BJ (cell line): ENCODE results near the gene CENATAC. TPM values are rescaled to one million over a fixed set of nuclear protein-coding genes. Genes with fewer than 3 reads are reported as not detected.

ENCODE experiments used
- CTCF ChIA-PET: fragments of 350-600 bp; formaldehyde crosslinking; extraction: SDS; loops from one replicate; lab custom pipeline; 2021; ENCODE audit warnings: antibody characterized with exemption, inconsistent platforms; lab: Yijun Ruan, JAX
- POLR2A ChIA-PET: fragments of 300-600 bp; sonication (Branson Sonifier 250); formaldehyde crosslinking; extraction: SDS; loops from one replicate; lab custom pipeline; 2021; ENCODE audit warnings: antibody characterized with exemption; lab: Charles Lee
- DNase-seq: peaks from one replicate; pipeline ENCODE4 v3.0.0-alpha.2; 2011; ENCODE audit warnings: low read depth
- H3K27me3 ChIP-seq: 2 replicates; pipeline ENCODE4 v1.6.0; 2011; ENCODE audit warnings: low read length; ENCODE audit not compliant: control insufficient read depth, insufficient read depth
- H3K36me3 ChIP-seq: 2 replicates; pipeline ENCODE4 v1.5.1; 2011; ENCODE audit warnings: low read length; ENCODE audit not compliant: control insufficient read depth, insufficient read depth
- H3K4me3 ChIP-seq: 2 replicates; pipeline ENCODE4 v1.5.1; 2011; ENCODE audit warnings: low read depth, mild to moderate bottlenecking, control low read depth, low read length
- CTCF ChIP-seq: IDR thresholded peaks from 2 replicates; pipeline ENCODE4 v1.5.1; 2011; ENCODE audit warnings: low read depth, mild to moderate bottlenecking, control low read depth, inconsistent platforms, low read length, moderate library complexity; ENCODE audit not compliant: insufficient read depth
- polyA plus RNA-seq: library from polyadenylated mRNA; depleted of rRNA; stranded (reverse); fragments of >200 nt; gene quantifications from 2 replicates; pipeline ENCODE4 v1.2.3, GENCODE V29; 2011

CENATAC gene
- polyA plus RNA-seq, 1 experiment: 10.5 TPM

- no peak overlapping the region for H3K4me3 ChIP-seq
- no peaks in the 10 kb centered on the region for H3K27me3 ChIP-seq
- no peak for TF ChIP-seq CTCF
- DNase-seq: no peak
- peaks cover 56% of the 10 kb centered on the region for H3K36me3 ChIP-seq
- ChIA-PET POLR2A (interaction anchor here (0.6 kb wide), 1 partner anchor 34 kb away, joined by 3 read pairs; no protein-coding TSS in a partner anchor), CTCF (interaction anchor here (1.4 kb wide), 1 partner anchor 9 kb away, joined by 5 read pairs; no protein-coding TSS in a partner anchor)
Observed at GRCh38 chr11:119051440-119052162, 53.7 kb downstream of the CENATAC start.

- DNase-seq: no peak
- no peak overlapping the region for H3K4me3 ChIP-seq
- CTCF ChIA-PET: no interaction called here
- TF ChIP-seq CTCF: no peak
- H3K27me3 ChIP-seq: no peaks in the 10 kb centered on the region
- POLR2A ChIA-PET: no interaction called here
- peaks cover 54% of the 10 kb centered on the region for H3K36me3 ChIP-seq
Observed at GRCh38 chr11:119052163-119052814, 54.4 kb downstream of the CENATAC start.

DNA sequence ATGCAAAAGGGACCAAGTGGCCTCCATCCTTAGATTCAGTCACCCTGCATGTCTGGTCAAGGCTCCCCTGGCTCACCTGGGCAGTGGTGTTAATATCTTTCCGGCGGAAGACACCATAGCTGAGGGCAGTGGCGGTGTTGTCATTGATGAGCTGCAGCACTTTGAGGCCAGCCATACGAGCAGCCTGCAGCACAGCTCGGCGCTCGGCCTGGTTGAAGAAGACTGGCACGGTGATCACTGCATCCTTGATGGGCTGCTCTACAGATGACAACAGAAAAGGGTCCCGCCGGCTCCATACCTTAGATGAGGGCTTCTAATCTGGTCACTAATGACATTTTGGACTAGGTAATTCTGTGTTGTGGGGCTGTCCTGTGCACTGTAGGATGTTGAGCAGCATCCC, 56.5 kb downstream of the CENATAC start:
- POLR2A ChIA-PET: no interaction called here
- H3K36me3 ChIP-seq: peaks cover 35% of the 10 kb centered on the region
- H3K4me3 ChIP-seq: no peak overlapping the region
- CTCF ChIA-PET: no interaction called here
- TF ChIP-seq CTCF: no peak
- no peaks in the 10 kb centered on the region for H3K27me3 ChIP-seq
- DNase-seq: no peak

DNA sequence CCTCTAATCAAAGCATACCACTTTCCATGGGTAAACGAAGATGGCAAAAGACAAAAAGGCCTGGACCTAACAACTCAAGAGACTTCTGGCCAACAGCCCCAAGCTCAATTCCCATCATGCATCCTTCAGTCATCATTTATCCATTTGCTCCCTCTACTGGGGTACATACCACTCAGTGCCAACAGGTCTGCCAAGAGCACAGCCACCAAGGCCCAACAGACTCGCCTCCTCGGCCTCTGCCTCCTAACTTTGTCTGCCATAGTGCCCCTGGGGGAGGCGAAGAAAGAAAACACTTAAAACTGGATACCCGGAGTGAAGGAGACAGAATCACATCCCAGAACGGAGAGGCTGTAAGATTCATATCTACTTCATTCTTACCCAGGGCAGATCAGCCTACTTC, 58.0 kb downstream of the CENATAC start:
- POLR2A ChIA-PET: no interaction called here
- Histone ChIP-seq H3K4me3 (peak overlapping the region; percentile 87), H3K27me3 (no peaks in the 10 kb centered on the region), H3K36me3 (peaks cover 32% of the 10 kb centered on the region)
- no peak for DNase-seq
- CTCF ChIA-PET: interaction anchor here (0.9 to 1.5 kb wide), 5 partner anchors 10 to 79 kb away, joined by 3 to 4 read pairs (median 3); partner anchors contain the start of gene C2CD2L
- TF ChIP-seq CTCF: no peak; the same call in 1 of the 2 replicates

DNA sequence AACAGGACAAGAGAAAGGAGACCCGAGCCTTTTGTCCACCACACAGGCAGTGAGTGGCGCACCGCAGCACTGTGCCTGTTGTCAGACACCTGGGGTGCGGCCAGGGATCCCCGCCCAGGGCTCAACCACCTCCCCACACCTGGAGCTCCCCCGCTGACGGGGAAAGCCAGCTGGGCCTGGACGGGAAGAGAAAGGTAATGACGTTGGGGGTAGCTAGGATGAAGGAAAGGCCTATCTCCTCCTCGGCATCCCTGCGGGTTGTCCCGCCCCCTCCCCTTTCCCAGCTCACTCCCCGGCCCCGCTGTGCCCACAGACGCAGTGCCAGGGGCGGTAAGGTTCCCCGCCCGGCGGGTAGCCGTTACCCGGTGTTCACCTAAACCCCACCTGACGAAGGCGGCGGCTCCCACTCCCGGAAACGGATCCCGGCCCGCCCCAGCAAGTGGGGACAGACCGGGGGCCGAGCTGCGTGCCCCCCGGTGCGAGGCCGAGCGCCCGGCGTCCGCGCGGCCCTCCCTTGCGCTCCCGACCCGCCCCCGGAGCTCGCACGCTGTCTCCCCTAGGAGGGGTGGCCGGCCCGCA, 58.6 kb downstream of the CENATAC start:
- ChIA-PET CTCF (interaction anchor here (0.9 to 1.5 kb wide), 4 partner anchors 11 to 79 kb away, joined by 3 to 4 read pairs (median 3); partner anchors contain the start of gene C2CD2L), POLR2A (no interaction called here)
- H3K27me3 ChIP-seq: no peaks in the 10 kb centered on the region
- DNase-seq: no peak
- TF ChIP-seq CTCF: no peak
- H3K4me3 ChIP-seq: peak overlapping the region; percentile 87
- H3K36me3 ChIP-seq: peaks cover 26% of the 10 kb centered on the region
